ENCODE data around the gene TPRA1.

The TPRA1 gene

GRCh38 chr3:127614928-127615589 is 24.5 kb upstream of the TPRA1 start:
- Histone ChIP-seq H3K9me3 (no peaks in the 10 kb centered on the region), H3K27ac (no peak overlapping the region), H3K27me3 (no peaks in the 10 kb centered on the region), H3K4me3 (no peak overlapping the region), H3K36me3 (peaks cover 0 to 47% (median 19%) of the 10 kb centered on the region in 3 donors), H3K4me1 (peaks cover 0 to 13% (median 7%) of the 10 kb centered on the region in 4 donors)
- intact Hi-C loops (cut with DNase I; ENCODE audit: low total_unique reads), result no loop called here
- TF ChIP-seq CTCF (IDR thresholded peaks at IDR 0.05), result no peak
- no peak for DNase-seq

- no peak for DNase-seq
- TF ChIP-seq CTCF (IDR thresholded peaks at IDR 0.05), result no peak
- H3K4me3 ChIP-seq, result no peak overlapping the region
- H3K36me3 ChIP-seq, result peaks cover 0 to 55% (median 25%) of the 10 kb centered on the region in 3 donors
- intact Hi-C loops (cut with DNase I; ENCODE audit: low total_unique reads), result no loop called here
- H3K27me3 ChIP-seq, result no peaks in the 10 kb centered on the region
- H3K27ac ChIP-seq, result no peak overlapping the region
- peaks cover 0 to 13% (median 7%) of the 10 kb centered on the region in 4 donors for H3K4me1 ChIP-seq
- H3K9me3 ChIP-seq, result no peaks in the 10 kb centered on the region
Observed at GRCh38 chr3:127613406-127613805, 22.9 kb upstream of the TPRA1 start.

- intact Hi-C loops (cut with DNase I; ENCODE audit: low total_unique reads), result no loop called here
- DNase-seq, result no peak
- no peak for TF ChIP-seq CTCF (IDR thresholded peaks at IDR 0.05)
Observed at GRCh38 chr3:127612966-127613365, 22.4 kb upstream of the TPRA1 start.

GRCh38 chr3:127611251-127611650 is 20.7 kb upstream of the TPRA1 start:
- Histone ChIP-seq H3K9me3 (no peaks in the 10 kb centered on the region), H3K4me1 (peaks cover 0 to 13% (median 7%) of the 10 kb centered on the region in 4 donors), H3K4me3 (no peak overlapping the region), H3K36me3 (peaks cover 0 to 56% (median 25%) of the 10 kb centered on the region in 3 donors), H3K27me3 (no peaks in the 10 kb centered on the region), H3K27ac (no peak overlapping the region)
- no peak for DNase-seq
- intact Hi-C loops (cut with DNase I; ENCODE audit: low total_unique reads), result no loop called here
- TF ChIP-seq CTCF (IDR thresholded peaks at IDR 0.05), result no peak

More at GRCh38 chr3:127612966-127613365, 22.4 kb upstream of the TPRA1 start:
- H3K36me3 ChIP-seq, result peaks cover 0 to 55% (median 28%) of the 10 kb centered on the region in 3 donors
- H3K4me1 ChIP-seq, result peaks cover 0 to 13% (median 7%) of the 10 kb centered on the region in 4 donors
- H3K9me3 ChIP-seq, result no peaks in the 10 kb centered on the region
- H3K4me3 ChIP-seq, result no peak overlapping the region
- H3K27me3 ChIP-seq, result no peaks in the 10 kb centered on the region
- no peak overlapping the region for H3K27ac ChIP-seq

- intact Hi-C loops (cut with DNase I; ENCODE audit: low total_unique reads), result no loop called here
- Histone ChIP-seq H3K9me3 (no peaks in the 10 kb centered on the region), H3K27me3 (no peaks in the 10 kb centered on the region), H3K36me3 (peaks cover 0 to 57% (median 30%) of the 10 kb centered on the region in 3 donors), H3K4me1 (peaks cover 0 to 13% (median 7%) of the 10 kb centered on the region in 4 donors), H3K27ac (no peak overlapping the region), H3K4me3 (no peak overlapping the region)
- DNase-seq, result no peak
- TF ChIP-seq CTCF (IDR thresholded peaks at IDR 0.05), result no peak
Observed at GRCh38 chr3:127610105-127610504, 19.6 kb upstream of the TPRA1 start.

Measured in tibial artery (tissue), 4 donors.